NCI-H1694 (cell line): ENCODE measurements around the gene OTOP3.
"Not testable (repeated sequence)": the region's sequence is repeated elsewhere in the genome, so short reads cannot be mapped to it uniquely, and the experiment has no call there.

Experiments used
- DNase-seq: peaks from one replicate; lab custom pipeline; 2025; lab: John Stamatoyannopoulos, UW

The OTOP3 gene

GRCh38 chr17:74935585-74936469, at the start of gene OTOP3:
OTOP3 (plus strand) TSS chr17:74935898; CDS start chr17:74935922, 24 bp downstream.
- no peak for DNase-seq

GRCh38 chr17:74888469-74888868, 47.2 kb upstream of the OTOP3 start:
- no peak for DNase-seq

GRCh38 chr17:74890554-74890953, 45.1 kb upstream of the OTOP3 start:
- no peak for DNase-seq

GRCh38 chr17:74892013-74892841, 43.5 kb upstream of the OTOP3 start:
- DNase-seq, result no peak

- DNase-seq, result no peak
Measured at GRCh38 chr17:74892974-74893911, 42.5 kb upstream of the OTOP3 start, which contains the start of gene FADS6. FADS6 (minus strand) TSS chr17:74893633; CDS start chr17:74893595, 38 bp downstream.

- no peak for DNase-seq
Measured at GRCh38 chr17:74893936-74894671, 41.6 kb upstream of the OTOP3 start.

GRCh38 chr17:74898376-74898946, 37.2 kb upstream of the OTOP3 start:
- DNase-seq, result no peak

- no peak for DNase-seq
Measured at GRCh38 chr17:74900208-74900607, 35.5 kb upstream of the OTOP3 start.

GRCh38 chr17:74901353-74902135, 34.2 kb upstream of the OTOP3 start:
- no peak for DNase-seq

GRCh38 chr17:74903034-74903433, 32.7 kb upstream of the OTOP3 start:
- no peak for DNase-seq

- DNase-seq, result no peak
Measured at GRCh38 chr17:74903671-74904070, 32.0 kb upstream of the OTOP3 start.

GRCh38 chr17:74904687-74905409, 30.9 kb upstream of the OTOP3 start:
- no peak for DNase-seq

GRCh38 chr17:74906214-74906793, 29.4 kb upstream of the OTOP3 start:
- DNase-seq, result not testable (repeated sequence)

- no peak for DNase-seq
Measured at GRCh38 chr17:74907012-74907411, 28.7 kb upstream of the OTOP3 start.

GRCh38 chr17:74909097-74909496, 26.6 kb upstream of the OTOP3 start:
- DNase-seq, result not testable (repeated sequence)

GRCh38 chr17:74911423-74911822, 24.3 kb upstream of the OTOP3 start:
- DNase-seq, result not testable (repeated sequence)

GRCh38 chr17:74916136-74916850, 19.4 kb upstream of the OTOP3 start:
- DNase-seq, result no peak

GRCh38 chr17:74916851-74917199, 18.9 kb upstream of the OTOP3 start:
- DNase-seq, result no peak
